Hematopoietic multipotent progenitor cell treated with erythropoietin and hydrocortisone succinate and interleukin-3 and kit ligand, for 6 days (in vitro differentiated cells): ENCODE measurements around the gene PROKR1.
A peak's percentile ranks its signal among the peaks of the same experiment; 100 is the strongest.
"Not testable (repeated sequence)": the region's sequence is repeated elsewhere in the genome, so short reads cannot be mapped to it uniquely, and the experiment has no call there.

Source experiments
- DNase-seq: peaks from one replicate; pipeline ENCODE4 v3.0.0-alpha.2; 2015

Gene PROKR1

GRCh38 chr2:68643011-68643873 is at the start of gene PROKR1:
PROKR1 (plus strand) TSS chr2:68643579; CDS start chr2:68645822, 2,243 bp downstream.
- peak; percentile 63 for DNase-seq

- DNase-seq: peak; percentile 16
Measured at GRCh38 chr2:68594041-68594440, 49.3 kb upstream of the PROKR1 start.

DNA sequence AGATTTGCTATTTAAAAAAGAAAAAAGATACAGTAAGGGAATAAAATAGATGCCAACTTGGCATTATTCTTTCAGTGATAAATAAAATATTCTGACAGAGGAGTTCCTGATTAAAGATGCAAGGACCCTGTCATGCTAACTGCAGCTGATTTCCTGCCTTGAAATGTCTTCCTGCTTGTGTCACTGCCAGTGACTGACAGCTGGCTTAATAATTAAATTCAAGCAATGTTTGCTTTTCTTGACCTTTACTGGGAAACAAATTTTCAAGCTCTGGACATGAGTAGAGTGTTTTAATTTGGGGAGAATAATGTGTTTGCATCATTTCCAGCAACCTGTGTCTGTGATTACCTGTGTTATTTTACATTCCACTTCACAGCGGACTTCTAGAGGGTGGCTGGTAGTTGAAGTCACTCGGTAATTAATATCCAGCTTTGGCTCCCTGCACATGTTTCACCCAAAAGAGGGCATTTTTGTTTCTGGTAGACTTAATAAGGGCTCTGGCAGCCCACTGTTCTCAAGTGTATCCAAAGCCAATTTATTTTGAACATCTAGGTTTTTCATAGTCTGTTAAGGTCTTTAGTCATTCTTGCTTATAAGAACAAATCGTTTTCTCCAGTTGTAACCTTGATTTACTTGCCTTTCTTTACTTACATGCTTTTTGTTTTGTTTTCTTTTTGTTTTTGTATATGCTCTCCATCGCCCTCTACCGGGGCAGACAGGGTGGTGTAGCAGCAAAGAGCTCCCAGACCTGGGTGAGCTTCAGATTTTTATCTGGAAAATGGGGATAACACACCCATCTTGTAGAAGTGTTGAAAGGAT is 48.5 kb upstream of the PROKR1 start:
- peak; percentile 76 for DNase-seq

DNA sequence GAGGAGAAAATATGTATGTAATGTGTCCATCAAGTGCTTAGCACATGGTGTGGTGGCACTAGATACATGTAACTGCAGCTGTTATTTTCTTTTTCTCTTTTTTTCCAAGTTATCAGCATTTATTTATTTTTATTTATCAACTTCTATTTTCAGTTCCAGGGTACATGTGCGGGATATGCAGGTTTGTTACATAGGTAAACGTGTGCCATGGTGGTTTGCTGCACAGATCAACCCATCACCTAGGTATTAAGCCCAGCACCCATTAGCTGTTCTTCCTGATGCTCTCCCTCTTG is 47.9 kb upstream of the PROKR1 start:
- DNase-seq: not testable (repeated sequence)

DNA sequence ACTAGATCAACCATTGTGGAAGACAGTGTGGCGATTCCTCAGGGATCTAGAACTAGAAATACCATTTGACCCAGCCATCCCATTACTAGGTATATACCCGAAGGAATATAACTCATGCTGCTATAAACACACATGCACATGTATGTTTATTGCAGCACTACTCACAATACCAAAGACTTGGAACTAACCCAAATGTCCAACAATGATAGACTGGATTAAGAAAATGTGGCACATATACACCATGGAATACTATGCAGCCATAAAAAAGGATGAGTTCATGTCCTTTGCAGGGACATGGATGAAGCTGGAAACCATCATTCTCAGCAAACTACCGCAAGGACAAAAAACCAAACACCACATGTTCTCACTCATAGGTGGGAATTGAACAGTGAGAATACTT is 42.9 kb upstream of the PROKR1 start:
- DNase-seq: not testable (repeated sequence)

DNA sequence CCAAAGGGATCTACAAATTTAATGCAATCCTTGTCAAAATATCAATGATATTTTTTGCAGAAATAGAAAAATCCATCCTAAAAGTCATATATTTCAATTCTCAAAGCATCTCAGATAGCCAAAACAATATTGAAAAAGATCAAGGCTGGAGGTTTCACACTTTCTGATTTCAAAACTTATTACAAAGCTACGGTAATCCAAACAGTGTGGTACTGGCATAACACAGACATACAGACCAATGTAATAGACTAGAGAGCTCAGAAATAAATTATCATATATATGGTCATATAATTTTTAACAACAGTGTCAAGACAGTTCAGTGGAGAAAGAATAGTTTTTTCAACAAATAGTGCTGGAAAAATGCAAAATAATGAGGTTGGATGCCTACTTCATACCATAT is 40.3 kb upstream of the PROKR1 start:
- DNase-seq: no peak

DNA sequence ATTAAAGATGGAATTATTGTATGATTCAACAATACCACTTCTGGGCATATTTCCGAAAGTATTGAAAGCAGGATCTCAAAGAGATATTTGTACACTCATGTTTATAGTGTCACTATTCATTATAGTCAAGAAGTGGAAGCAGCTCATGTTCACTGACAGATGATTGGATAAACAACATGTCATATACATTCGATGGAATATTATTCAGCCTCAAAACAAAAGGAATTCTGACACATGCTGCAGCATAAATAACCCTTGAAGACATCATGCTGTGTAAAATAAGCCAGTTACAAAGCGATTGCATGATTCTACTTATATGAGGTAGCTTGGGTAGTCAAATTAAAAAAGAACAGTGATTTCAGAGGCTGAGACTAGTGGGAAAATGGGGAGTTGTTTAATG is 39.3 kb upstream of the PROKR1 start:
- DNase-seq: no peak

DNA sequence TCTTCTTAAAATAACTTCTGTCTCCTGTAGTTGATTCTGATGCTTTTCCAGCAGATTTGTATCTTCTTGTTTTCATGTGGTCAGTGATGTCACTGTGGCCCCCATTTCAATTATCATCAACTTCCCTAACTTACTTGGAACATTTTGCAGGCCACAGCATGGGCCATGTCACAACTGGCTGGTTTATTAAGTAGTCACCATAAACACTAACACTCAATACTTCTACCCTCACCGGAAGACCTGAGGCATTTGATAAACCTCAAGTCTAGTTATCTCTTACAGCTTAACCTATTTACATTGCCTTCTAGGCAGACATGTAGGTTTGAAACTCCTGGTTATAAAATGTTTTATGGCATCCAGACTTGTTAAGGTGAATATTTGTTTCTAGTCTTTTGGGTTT is 37.4 kb upstream of the PROKR1 start:
- peak; percentile 18 for DNase-seq

DNA sequence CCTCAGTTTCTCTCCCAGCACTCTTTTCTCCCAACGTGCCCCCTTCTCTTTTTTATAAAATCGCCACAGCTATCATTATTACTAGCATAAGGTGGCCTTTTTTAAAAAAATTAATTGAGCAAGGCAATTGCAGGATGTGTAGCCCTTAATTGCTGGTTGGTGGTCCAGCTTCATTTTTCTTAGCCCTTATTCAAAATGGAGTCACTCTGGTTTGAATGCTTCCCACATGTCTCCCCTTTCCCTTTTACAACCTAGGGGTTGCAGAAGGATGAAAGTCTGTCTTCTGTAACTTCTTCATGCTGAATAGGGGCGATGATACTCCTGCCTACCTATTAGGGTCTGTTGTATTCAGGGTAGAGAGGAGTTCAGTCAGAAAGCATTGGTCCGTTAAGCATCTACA is 36.6 kb upstream of the PROKR1 start:
- no peak for DNase-seq

- DNase-seq: no peak
Measured at GRCh38 chr2:68607837-68608236, 35.5 kb upstream of the PROKR1 start.

GRCh38 chr2:68612765-68613519 is 30.4 kb upstream of the PROKR1 start:
- DNase-seq: no peak

DNA sequence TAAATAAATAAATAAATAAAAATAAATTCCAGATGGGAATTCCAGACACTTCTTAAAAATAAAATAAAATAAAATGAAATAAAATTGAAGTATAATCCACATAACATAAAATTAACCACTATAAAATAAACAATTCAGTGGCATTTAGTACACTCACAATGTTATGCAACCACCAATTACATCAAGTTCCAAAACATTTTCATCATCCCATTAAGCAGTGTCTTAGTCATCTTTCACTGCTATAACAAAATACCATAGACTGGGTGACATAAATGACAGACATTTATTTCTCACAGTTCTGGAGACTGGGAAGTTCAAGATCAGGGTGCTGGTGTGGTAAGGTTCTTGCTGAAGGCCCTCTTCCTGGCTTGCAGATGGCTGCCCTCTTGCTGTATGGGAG is 22.6 kb upstream of the PROKR1 start:
- no peak for DNase-seq

- no peak for DNase-seq
Measured at GRCh38 chr2:68623820-68624219, 19.6 kb upstream of the PROKR1 start.

DNA sequence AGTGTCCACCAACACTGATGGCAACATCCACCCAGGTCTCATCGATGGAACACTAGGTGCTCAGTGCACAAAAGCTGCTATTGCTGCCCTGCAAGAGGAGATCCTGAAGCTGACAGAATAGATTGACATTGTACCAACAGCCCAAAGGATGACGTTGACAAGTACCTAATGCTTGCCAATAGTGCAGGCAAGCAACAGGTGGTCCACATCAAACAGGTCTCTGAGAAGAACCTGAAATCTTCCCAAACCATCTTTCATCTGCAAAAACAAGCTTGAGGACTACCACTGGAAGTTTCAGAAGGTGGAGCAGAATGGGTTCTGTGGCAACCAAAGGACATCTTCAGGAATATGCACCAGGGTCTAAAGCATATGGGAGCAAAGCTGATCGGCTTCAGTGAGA is 15.8 kb upstream of the PROKR1 start:
- DNase-seq: no peak

DNA sequence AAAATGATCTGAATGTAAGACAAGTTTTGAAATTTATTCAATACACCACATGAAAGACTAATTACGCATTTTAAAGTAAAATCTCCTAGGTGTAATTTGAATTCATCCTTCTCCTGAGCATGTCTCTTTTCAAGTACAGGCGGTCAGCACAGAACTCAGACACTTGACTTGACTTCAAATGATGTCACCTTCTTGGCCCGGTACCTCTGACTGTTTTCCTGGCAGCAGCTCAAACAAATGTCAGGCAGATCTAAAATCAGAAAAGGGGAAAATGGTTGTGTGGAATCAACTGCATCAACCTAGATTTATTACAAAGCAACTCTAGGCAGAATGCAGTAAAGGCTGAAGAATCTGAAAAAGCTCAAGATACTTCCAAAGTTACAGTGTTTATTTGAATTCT is 11.4 kb upstream of the PROKR1 start:
- no peak for DNase-seq

DNA sequence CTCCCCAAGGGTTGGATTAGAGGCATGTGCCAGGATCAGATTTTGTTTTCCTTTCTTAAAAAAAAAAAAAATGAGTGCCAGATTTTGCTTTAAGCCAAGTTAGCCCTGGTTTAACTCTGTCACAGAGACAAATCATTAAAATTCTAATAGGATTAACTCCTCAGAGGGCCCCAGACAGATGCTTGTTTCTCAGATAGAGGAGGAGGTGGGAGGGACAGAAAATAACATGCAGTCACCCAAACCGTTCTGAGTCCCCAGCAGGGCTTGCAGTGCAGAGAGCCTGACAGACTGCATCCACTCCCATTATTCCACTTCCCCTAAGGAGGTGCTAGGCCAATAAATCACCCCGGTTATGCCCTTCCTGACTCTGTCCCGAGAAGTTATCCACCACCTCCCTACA is 6.3 kb upstream of the PROKR1 start:
- no peak for DNase-seq

GRCh38 chr2:68643874-68644485 is 601 bp downstream of the PROKR1 start:
- DNase-seq: no peak

DNA sequence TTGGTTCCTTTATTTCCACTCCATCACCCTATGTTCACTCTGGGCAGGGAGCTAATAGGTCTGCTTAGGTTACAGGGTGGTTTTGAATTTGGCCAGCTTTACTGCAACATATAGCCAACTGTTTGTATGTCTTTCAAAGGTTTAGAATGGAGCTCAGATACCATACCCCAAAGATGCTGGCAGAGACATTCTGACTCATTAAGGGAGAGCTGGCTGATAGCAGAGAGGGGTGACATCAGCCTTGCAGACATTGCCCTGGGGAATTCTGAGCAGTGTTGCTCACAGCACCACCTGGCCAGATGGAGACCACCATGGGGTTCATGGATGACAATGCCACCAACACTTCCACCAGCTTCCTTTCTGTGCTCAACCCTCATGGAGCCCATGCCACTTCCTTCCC is 2.1 kb downstream of the PROKR1 start:
- DNase-seq: peak; percentile 9

DNA sequence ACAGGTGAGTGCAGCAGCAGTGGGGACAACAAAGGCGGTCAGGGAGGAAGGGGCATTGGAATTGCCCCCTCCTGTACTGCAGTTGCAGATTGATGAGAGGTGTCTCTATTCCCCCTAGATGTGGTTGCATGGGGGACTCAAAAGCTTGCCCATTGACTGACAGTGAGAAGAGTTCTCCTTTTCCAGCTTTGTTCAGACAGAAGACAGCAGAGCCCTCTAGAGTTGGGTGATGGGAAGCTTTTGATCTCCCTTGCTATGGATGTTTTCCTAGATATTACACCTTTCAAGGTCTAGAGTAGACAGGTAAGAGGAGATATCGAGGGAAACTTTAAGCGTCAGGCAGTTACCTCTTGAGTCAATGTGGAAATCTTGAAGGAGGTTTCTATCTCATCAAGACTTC is 2.9 kb downstream of the PROKR1 start:
- peak; percentile 65 for DNase-seq

GRCh38 chr2:68650645-68651044 is 7.3 kb downstream of the PROKR1 start:
- DNase-seq: no peak

DNA sequence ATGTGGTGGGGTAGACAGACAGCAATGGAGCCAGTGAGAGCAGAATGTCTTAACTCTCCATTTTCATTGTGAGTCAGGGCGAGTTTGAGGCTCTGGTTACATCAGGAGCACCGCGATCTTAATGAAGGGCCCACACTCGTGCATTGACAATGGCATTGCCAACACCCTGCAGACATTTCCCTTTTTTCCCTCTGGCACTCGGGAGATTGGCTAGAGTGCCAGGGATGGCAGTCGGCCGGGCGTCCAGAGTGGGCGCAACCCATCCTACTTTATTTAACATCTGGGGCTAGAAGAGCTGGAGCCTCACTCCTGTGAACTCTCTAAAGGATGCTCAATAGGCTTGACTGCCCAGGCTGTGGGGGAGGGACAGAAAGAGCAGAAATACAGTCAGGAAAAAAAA is 9.7 kb downstream of the PROKR1 start:
- no peak for DNase-seq

DNA sequence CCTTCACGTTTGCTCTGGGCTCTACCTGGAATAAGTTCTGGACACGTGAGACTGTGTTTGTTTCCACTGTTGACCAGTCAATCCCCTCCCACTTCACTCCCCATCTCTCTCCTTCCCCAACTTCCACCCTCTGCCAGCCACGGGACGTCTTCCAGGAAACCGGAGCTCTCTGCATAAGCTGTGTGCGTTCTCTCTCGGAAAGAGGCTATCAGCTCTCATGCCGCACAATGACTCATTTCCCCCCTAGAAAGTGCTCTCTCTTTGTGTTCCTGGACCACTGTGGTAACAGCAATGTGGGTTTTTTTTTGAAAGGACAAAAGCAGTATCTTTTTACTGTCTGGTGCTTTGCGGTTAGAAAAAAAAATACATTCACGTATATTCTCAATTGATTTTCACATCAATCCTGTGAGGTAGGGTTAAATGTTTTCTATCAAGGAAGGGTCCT is 10.2 kb downstream of the PROKR1 start:
- DNase-seq: peak; percentile 84

- no peak for DNase-seq
Measured at GRCh38 chr2:68658266-68658665, 14.9 kb downstream of the PROKR1 start.
